Mesendoderm (in vitro differentiated cells): ENCODE measurements around the gene METTL21C.

Source experiments
- DNase-seq: peaks from one replicate; pipeline ENCODE4 v3.0.0; 2013
- H2AK5ac ChIP-seq: 2 replicates; pipeline ENCODE4 v1.6.1; 2013; ENCODE audit warnings: low read length, inconsistent platforms
- H2BK120ac ChIP-seq: 2 replicates; pipeline ENCODE4 v1.6.1; 2013; ENCODE audit warnings: low read depth, mild to moderate bottlenecking, low read length, moderate library complexity, mixed read lengths
- H2BK15ac ChIP-seq: replicated peaks from 2 replicates; pipeline ENCODE4 v1.6.1; 2013; ENCODE audit warnings: low read depth, mild to moderate bottlenecking, moderate library complexity
- H2BK5ac ChIP-seq: 2 replicates; pipeline ENCODE4 v1.6.1; 2013; ENCODE audit warnings: low read length, inconsistent platforms
- H3K18ac ChIP-seq: 2 replicates; pipeline ENCODE4 v1.6.1; 2013; ENCODE audit warnings: mild to moderate bottlenecking, low read length, mixed read lengths
- H3K23ac ChIP-seq: one replicate; pipeline ENCODE4 v1.6.1; 2013; ENCODE audit warnings: low read length
- H3K27ac ChIP-seq: 2 replicates; pipeline ENCODE4 v1.5.1; 2013; ENCODE audit warnings: low read depth, mild to moderate bottlenecking, inconsistent platforms, low read length, moderate library complexity
- H3K27me3 ChIP-seq: 2 replicates; pipeline ENCODE4 v1.6.1; 2013; ENCODE audit warnings: low read length, control low read depth, mild to moderate bottlenecking, inconsistent platforms; ENCODE audit not compliant: insufficient read depth, poor library complexity
- H3K36me3 ChIP-seq: 2 replicates; pipeline ENCODE4 v1.6.1; 2013; ENCODE audit warnings: low read length, inconsistent platforms; ENCODE audit not compliant: control insufficient read depth, insufficient read depth
- H3K4ac ChIP-seq: one replicate; pipeline ENCODE4 v1.6.1; 2013; ENCODE audit warnings: low read depth, mild to moderate bottlenecking, low read length, moderate library complexity
- H3K4me1 ChIP-seq: 2 replicates; pipeline ENCODE4 v1.6.1; 2013; ENCODE audit warnings: low read depth, low read length, inconsistent platforms; ENCODE audit not compliant: control insufficient read depth
- H3K4me2 ChIP-seq: 2 replicates; pipeline ENCODE4 v1.6.1; 2013; ENCODE audit warnings: low read length
- H3K4me3 ChIP-seq: 2 replicates; pipeline ENCODE4 v1.5.1; 2013; ENCODE audit warnings: mild to moderate bottlenecking, low read length
- H3K56ac ChIP-seq: one replicate; pipeline ENCODE4 v1.6.1; 2013; ENCODE audit warnings: low read length
- H3K79me1 ChIP-seq: 2 replicates; pipeline ENCODE4 v1.6.1; 2013; ENCODE audit warnings: low read length, inconsistent platforms
- H3K79me2 ChIP-seq: 2 replicates; pipeline ENCODE4 v1.6.1; 2013; ENCODE audit warnings: mild to moderate bottlenecking, low read length; ENCODE audit not compliant: control insufficient read depth, insufficient read depth
- H3K9ac ChIP-seq: 2 replicates; pipeline ENCODE4 v1.6.1; 2013; ENCODE audit warnings: low read length, inconsistent platforms
- H4K5ac ChIP-seq: one replicate; pipeline ENCODE4 v1.6.1; 2013; ENCODE audit warnings: low read length
- H4K8ac ChIP-seq: one replicate; pipeline ENCODE4 v1.6.1; 2013; ENCODE audit warnings: low read depth, mild to moderate bottlenecking, control low read depth, low read length, moderate library complexity
- WGBS: extraction: QIAGEN DNeasy Blood & Tissue Kit; methylation state at CpG from one replicate; pipeline ENCODE4 v1.1.7; 2013; ENCODE audit warnings: low lambda C conversion rate, missing lambda C conversion rate; ENCODE audit not compliant: insufficient coverage; ENCODE audit errors: extremely low coverage; 5-methylcytosine and 5-hydroxymethylcytosine counted together

The METTL21C gene

DNA sequence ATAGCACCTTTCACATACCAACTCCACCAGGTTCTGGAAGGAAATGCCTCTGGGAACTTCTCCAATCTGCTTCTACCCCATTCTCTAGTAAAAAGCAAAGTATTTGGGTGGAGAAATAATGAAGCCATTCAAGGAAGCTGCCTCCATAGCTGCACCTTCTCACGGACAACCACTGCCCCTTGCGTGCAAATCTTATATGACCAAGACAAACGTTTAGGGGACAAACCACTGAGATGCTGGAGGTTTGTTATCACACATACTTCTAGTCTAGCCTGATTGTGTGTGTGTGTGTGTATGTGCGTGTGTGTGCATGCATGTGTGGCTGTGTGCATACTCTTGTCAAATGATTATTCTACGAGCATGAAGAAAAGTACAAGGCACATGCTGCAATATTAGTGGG lies 6.5 kb upstream of the METTL21C start:
- Histone ChIP-seq H3K4ac (no peak overlapping the region), H3K36me3 (no peaks in the 10 kb centered on the region), H3K4me1 (no peaks in the 10 kb centered on the region), H2BK15ac (no peak overlapping the region), H4K5ac (no peak overlapping the region), H3K23ac (no peak overlapping the region), H3K9ac (no peak overlapping the region), H3K79me1 (no peaks in the 10 kb centered on the region), H3K4me2 (no peak overlapping the region), H3K27ac (no peak overlapping the region), H3K79me2 (no peaks in the 10 kb centered on the region), H3K18ac (no peak overlapping the region), H2BK120ac (no peak overlapping the region), H3K27me3 (no peaks in the 10 kb centered on the region), H3K56ac (no peak overlapping the region), H2AK5ac (no peak overlapping the region), H2BK5ac (no peak overlapping the region), H3K4me3 (no peak overlapping the region), H4K8ac (no peak overlapping the region)
- no CpG with 5 or more reads among the region's 5 CpGs for WGBS
- no peak for DNase-seq

DNA sequence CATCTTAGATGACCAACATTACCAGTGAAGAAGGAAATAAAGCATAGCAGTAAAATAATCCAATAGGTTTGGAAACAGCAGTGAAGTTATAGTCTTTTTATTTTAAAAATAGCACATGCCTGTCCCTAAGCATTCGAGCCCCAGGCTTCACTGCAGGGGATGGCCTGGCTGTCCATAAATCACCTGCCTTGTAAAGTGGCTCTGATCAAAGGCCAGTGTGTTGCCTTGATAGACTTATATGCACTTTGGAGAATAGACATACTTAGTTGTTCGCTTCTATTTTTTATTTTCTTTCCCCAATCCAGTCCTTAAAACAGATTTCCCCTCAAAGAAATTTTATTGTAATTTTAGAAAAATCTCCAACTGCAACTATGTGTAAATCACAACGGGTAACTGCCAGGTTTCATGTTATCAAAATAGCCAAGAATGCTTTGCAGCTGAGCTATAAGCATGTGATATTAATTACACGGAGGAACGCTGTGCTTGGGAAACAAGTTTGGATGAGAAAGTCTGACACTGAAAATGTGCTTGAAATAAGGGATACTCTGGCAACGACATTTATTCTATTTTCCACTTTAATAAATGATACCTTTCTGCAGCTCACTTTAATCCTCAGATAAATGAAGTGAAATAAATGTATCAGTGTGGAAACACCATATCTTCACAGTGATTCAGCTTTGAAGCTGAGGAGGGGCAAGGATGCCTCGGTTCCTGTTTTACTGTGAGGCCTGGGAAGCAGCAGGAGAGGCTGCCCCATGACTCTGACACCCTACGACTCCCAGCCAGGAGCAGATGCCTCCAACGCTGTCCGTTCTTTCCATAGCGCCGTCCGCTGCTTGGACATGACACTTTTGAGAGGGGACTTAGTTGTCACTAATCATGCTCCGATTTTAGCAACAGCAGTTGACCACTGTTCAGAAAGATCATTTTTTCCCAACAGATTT lies 5.5 kb upstream of the METTL21C start:
- Histone ChIP-seq H3K27me3 (no peaks in the 10 kb centered on the region), H3K4me3 (no peak overlapping the region), H3K23ac (no peak overlapping the region), H2BK5ac (no peak overlapping the region), H3K27ac (no peak overlapping the region), H3K4me1 (no peaks in the 10 kb centered on the region), H3K18ac (no peak overlapping the region), H4K8ac (no peak overlapping the region), H3K79me2 (no peaks in the 10 kb centered on the region), H2BK120ac (no peak overlapping the region), H3K79me1 (no peaks in the 10 kb centered on the region), H3K36me3 (no peaks in the 10 kb centered on the region), H3K56ac (no peak overlapping the region), H3K4me2 (no peak overlapping the region), H2AK5ac (no peak overlapping the region), H2BK15ac (no peak overlapping the region), H3K9ac (no peak overlapping the region), H3K4ac (no peak overlapping the region), H4K5ac (no peak overlapping the region)
- DNase-seq: no peak
- no CpG with 5 or more reads among the region's 14 CpGs for WGBS

DNA sequence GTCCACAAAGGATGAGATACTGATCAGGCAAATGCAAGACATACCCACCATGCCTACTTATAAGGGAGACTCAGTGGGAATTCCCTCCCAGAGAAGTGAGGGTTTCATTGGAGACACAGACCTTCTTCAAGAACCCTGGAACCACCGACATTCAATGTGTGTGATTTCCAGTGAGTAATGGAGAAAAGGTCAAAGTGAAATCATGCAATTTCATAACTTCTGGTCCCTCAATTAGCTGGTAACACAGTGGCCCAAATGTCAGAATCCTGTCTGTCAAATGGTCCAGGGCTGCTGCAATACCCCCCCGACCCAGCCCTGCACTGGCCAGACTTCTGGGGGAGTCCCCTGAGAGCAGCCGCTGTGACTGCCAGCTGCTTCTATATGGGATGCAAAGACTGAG lies 4.7 kb upstream of the METTL21C start:
- no peak overlapping the region for H3K4me2 ChIP-seq
- H3K4ac ChIP-seq: no peak overlapping the region
- H2BK5ac ChIP-seq: no peak overlapping the region
- no CpG with 5 or more reads among the region's 3 CpGs for WGBS
- no peak overlapping the region for H3K23ac ChIP-seq
- H4K8ac ChIP-seq: no peak overlapping the region
- no peaks in the 10 kb centered on the region for H3K36me3 ChIP-seq
- no peak overlapping the region for H3K4me3 ChIP-seq
- H2BK120ac ChIP-seq: no peak overlapping the region
- H3K27ac ChIP-seq: no peak overlapping the region
- no peaks in the 10 kb centered on the region for H3K79me1 ChIP-seq
- no peak overlapping the region for H4K5ac ChIP-seq
- no peak overlapping the region for H2BK15ac ChIP-seq
- H3K56ac ChIP-seq: no peak overlapping the region
- no peak for DNase-seq
- H3K9ac ChIP-seq: no peak overlapping the region
- H3K27me3 ChIP-seq: no peaks in the 10 kb centered on the region
- H3K79me2 ChIP-seq: no peaks in the 10 kb centered on the region
- H3K4me1 ChIP-seq: no peaks in the 10 kb centered on the region
- H2AK5ac ChIP-seq: no peak overlapping the region
- no peak overlapping the region for H3K18ac ChIP-seq

DNA sequence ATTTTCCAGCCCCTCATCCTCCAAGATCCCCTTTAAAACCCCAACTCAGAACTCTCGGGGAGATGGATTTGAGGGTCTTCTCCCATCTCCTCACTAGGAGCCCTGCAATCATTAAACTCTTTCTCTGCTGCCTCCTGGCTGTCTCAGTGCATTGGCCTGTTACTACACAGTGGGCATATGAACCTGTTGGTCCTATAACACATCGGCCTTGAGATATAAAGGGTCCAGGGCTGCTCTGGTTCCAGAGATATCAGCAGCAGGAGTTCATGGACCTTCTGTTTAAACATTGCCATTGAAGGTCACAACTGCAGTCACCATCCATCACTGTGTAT lies 3.8 kb upstream of the METTL21C start:
- no peak overlapping the region for H4K8ac ChIP-seq
- WGBS: no CpG with 5 or more reads among the region's 2 CpGs
- no peak overlapping the region for H3K23ac ChIP-seq
- no peak overlapping the region for H2BK15ac ChIP-seq
- no peaks in the 10 kb centered on the region for H3K27me3 ChIP-seq
- no peak overlapping the region for H2BK5ac ChIP-seq
- no peaks in the 10 kb centered on the region for H3K4me1 ChIP-seq
- no peak overlapping the region for H3K4me3 ChIP-seq
- no peak overlapping the region for H3K4me2 ChIP-seq
- no peak overlapping the region for H3K27ac ChIP-seq
- H3K56ac ChIP-seq: no peak overlapping the region
- H4K5ac ChIP-seq: no peak overlapping the region
- no peak overlapping the region for H3K9ac ChIP-seq
- H3K79me1 ChIP-seq: no peaks in the 10 kb centered on the region
- no peak for DNase-seq
- no peak overlapping the region for H2AK5ac ChIP-seq
- H3K4ac ChIP-seq: no peak overlapping the region
- H3K79me2 ChIP-seq: no peaks in the 10 kb centered on the region
- no peak overlapping the region for H3K18ac ChIP-seq
- no peaks in the 10 kb centered on the region for H3K36me3 ChIP-seq
- H2BK120ac ChIP-seq: no peak overlapping the region

DNA sequence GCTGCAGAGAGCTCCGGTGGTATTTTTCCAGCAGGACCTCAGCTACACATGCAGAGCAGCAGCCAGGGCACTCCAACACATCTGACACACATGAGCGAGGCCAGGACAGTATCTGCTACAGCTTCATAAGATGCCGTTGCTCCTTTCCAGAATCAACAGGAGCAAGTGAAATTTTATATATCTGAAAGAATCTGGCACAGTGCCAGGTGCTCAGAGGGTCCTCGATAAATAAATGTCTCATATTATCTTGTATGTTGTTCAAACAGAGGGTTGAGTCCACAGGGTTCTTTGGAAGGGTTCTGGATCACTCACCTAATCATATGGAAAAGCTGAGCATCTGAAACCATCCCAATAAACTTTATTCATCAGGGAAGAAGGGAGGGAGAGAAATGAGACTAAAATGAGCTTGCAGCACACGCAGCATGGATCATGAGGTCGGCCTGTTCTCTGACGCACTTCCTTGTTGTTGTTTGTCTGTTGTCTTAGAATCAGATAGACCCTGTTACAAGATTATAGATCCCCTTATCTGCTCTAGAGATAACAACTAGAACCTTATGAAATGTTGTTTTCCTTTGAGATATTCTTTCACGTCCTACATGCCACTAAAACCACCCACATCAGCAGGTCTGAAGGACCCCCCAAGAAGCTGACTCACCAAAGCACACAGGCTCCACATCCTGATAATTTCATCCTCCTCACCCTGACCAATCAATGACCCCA lies 3.2 kb upstream of the METTL21C start:
- H3K18ac ChIP-seq: no peak overlapping the region
- H4K8ac ChIP-seq: no peak overlapping the region
- no peak for DNase-seq
- no peak overlapping the region for H3K23ac ChIP-seq
- H2AK5ac ChIP-seq: no peak overlapping the region
- no peak overlapping the region for H4K5ac ChIP-seq
- no peak overlapping the region for H3K27ac ChIP-seq
- WGBS: no CpG with 5 or more reads among the region's 8 CpGs
- H3K56ac ChIP-seq: no peak overlapping the region
- no peak overlapping the region for H2BK15ac ChIP-seq
- H3K27me3 ChIP-seq: no peaks in the 10 kb centered on the region
- H3K4me2 ChIP-seq: no peak overlapping the region
- no peaks in the 10 kb centered on the region for H3K4me1 ChIP-seq
- H3K4ac ChIP-seq: no peak overlapping the region
- no peaks in the 10 kb centered on the region for H3K36me3 ChIP-seq
- H3K9ac ChIP-seq: no peak overlapping the region
- H3K4me3 ChIP-seq: no peak overlapping the region
- H2BK120ac ChIP-seq: no peak overlapping the region
- no peak overlapping the region for H2BK5ac ChIP-seq
- H3K79me1 ChIP-seq: no peaks in the 10 kb centered on the region
- H3K79me2 ChIP-seq: no peaks in the 10 kb centered on the region
